K562 (cell line): ENCODE measurements around the gene RNF11. TPM values are rescaled to one million over a fixed set of nuclear protein-coding genes. Genes with fewer than 3 reads are reported as not detected.

Source experiments
- BRF1 ChIP-seq: IDR thresholded peaks from 3 replicates; pipeline ENCODE4 v1.6.1; 2011; ENCODE audit warnings: borderline replicate concordance, mild to moderate bottlenecking; ENCODE audit not compliant: insufficient read length; ENCODE audit errors: extremely low read depth
- CC2D1A ChIP-seq: fragments of 450-650 bp; IDR thresholded peaks from 2 replicates; pipeline ENCODE4 v1.6.1; 2017; ENCODE audit warnings: mild to moderate bottlenecking
- CHCHD3 ChIP-seq: fragments of 250-450 bp; sonication (Bioruptor Pico); IDR thresholded peaks from 2 replicates; pipeline ENCODE4 v2.1.2; 2022; ENCODE audit warnings: mild to moderate bottlenecking
- CTBP1 ChIP-seq: fragments of 450-650 bp; IDR thresholded peaks from 2 replicates; pipeline ENCODE4 v1.6.1; 2016; ENCODE audit warnings: borderline replicate concordance
- EP400 ChIP-seq: fragments of 450-650 bp; IDR thresholded peaks from 2 replicates; pipeline ENCODE4 v1.6.1; 2017; ENCODE audit warnings: antibody characterized with exemption, mild to moderate bottlenecking, moderate library complexity
- HOXB6 ChIP-seq: fragments of 250-450 bp; sonication (Bioruptor Pico); IDR thresholded peaks from 2 replicates; pipeline ENCODE4 v1.5.1; 2022; ENCODE audit warnings: mild to moderate bottlenecking, borderline replicate concordance
- KLF16 ChIP-seq: IDR thresholded peaks from 2 replicates; pipeline ENCODE4 v1.6.1; 2016; ENCODE audit warnings: antibody characterized with exemption
- MAZ ChIP-seq, 2 experiments: fragments of 450-650 bp in 1 of 2; sonication (generic) in 1 of 2; formaldehyde crosslinking; IDR thresholded peaks in 1 of 2; conservative IDR thresholded peaks in 1 of 2; 2 replicates each; pipeline versions ENCODE4 v1.4.0 to v1.5.0; 2020; ENCODE audit warnings: mild to moderate bottlenecking in 1 of 2, missing genetic modification reagents in 1 of 2
- MTA1 ChIP-seq: fragments of 450-650 bp; IDR thresholded peaks from 2 replicates; pipeline ENCODE4 v1.6.1; 2017; ENCODE audit warnings: borderline replicate concordance
- NR2C2 ChIP-seq, 2 experiments: fragments of 200-800 bp in 1 of 2; sonication (Bioruptor generic) in 1 of 2; sonication (generic) in 1 of 2; formaldehyde crosslinking in 1 of 2; IDR thresholded peaks; 2 replicates each; pipeline versions ENCODE4 v1.6.1 to v1.8.0; 2016 to 2022; ENCODE audit warnings: mild to moderate bottlenecking in 1 of 2, missing compliant biosample characterization in 1 of 2, missing genetic modification characterization in 1 of 2, missing genetic modification reagents in 1 of 2
- SMAD3 ChIP-seq: fragments of 450-650 bp; formaldehyde crosslinking; conservative IDR thresholded peaks from 2 replicates; pipeline ENCODE4 v1.4.0; 2020; ENCODE audit warnings: mild to moderate bottlenecking
- TCF3 ChIP-seq: sonication (generic); formaldehyde crosslinking; IDR thresholded peaks from 2 replicates; pipeline ENCODE4 v1.4.0; 2020; ENCODE audit warnings: mild to moderate bottlenecking, missing genetic modification reagents
- ZKSCAN3 ChIP-seq: fragments of 250-450 bp; sonication (Bioruptor Pico); IDR thresholded peaks from 2 replicates; pipeline ENCODE4 v1.4.0; 2020
- ZNF124 ChIP-seq: sonication (generic); formaldehyde crosslinking; IDR thresholded peaks from 2 replicates; pipeline ENCODE4 v1.8.1; 2022; ENCODE audit warnings: missing genetic modification reagents
- ZNF133 ChIP-seq: fragments of 250-450 bp; sonication (Bioruptor Pico); IDR thresholded peaks from 2 replicates; pipeline ENCODE4 v1.4.0; 2020; ENCODE audit warnings: mild to moderate bottlenecking
- ZNF280B ChIP-seq: fragments of 250-450 bp; sonication (Bioruptor Pico); IDR thresholded peaks from 2 replicates; pipeline ENCODE4 v1.5.1; 2021; ENCODE audit warnings: mild to moderate bottlenecking
- ZNF639 ChIP-seq, 2 experiments: fragments of 200-800 bp in 1 of 2; sonication (Bioruptor generic) in 1 of 2; sonication (generic) in 1 of 2; formaldehyde crosslinking in 1 of 2; IDR thresholded peaks in 1 of 2; conservative IDR thresholded peaks in 1 of 2; 2 replicates each; pipeline versions ENCODE4 v1.5.0 to v1.6.1; 2016 to 2020; ENCODE audit warnings: missing compliant biosample characterization in 1 of 2, missing genetic modification characterization in 1 of 2, missing genetic modification reagents in 1 of 2
- ZNF830 ChIP-seq: fragments of 250-450 bp; sonication (Bioruptor Pico); IDR thresholded peaks from 2 replicates; pipeline ENCODE4 v1.5.0; 2021; ENCODE audit warnings: mild to moderate bottlenecking
- polyA plus RNA-seq, 8 experiments: library from polyadenylated mRNA; depleted of rRNA in 4 of 8; stranded (reverse) in 5 of 8; unstranded in 3 of 8; fragments of >200 nt; fragmentation: Nextera tagmentation in 2 of 8; fragmentation: Illumina TruSeq in 1 of 8; extraction: Ambion mirVana in 2 of 8; extraction: Trizol in 1 of 8; gene quantifications; 2 replicates each; pipeline versions ENCODE4 v1.2.1 to v1.2.3, GENCODE V29; 2011 to 2014; ENCODE audit warnings: inconsistent platforms in 1 of 8, missing spikeins in 1 of 8
- total RNA-seq, 7 experiments: library from RNA; depleted of rRNA in 6 of 7; stranded (reverse); fragments of >200 nt in 6 of 7; fragmentation: Illumina TruSeq in 2 of 7; extraction: Trizol in 2 of 7; gene quantifications; 2 replicates each; pipeline versions ENCODE4 v1.2.1 to v1.2.3, GENCODE V29; 2011 to 2021; ENCODE audit warnings: low replicate concordance in 1 of 7
- TF ChIP-seq, protein P1 (sequence below): fragments of 450-650 bp; IDR thresholded peaks from 2 replicates; pipeline ENCODE4 v1.6.1; 2016; ENCODE audit warnings: missing biosample characterization, missing genetic modification characterization
- TF ChIP-seq, protein P2 (sequence below): fragments of 250-450 bp; sonication (Bioruptor Pico); IDR thresholded peaks from 2 replicates; pipeline ENCODE4 v1.4.0; 2020
- TF ChIP-seq, protein P3 (sequence below): fragments of 250-450 bp; sonication (Bioruptor Pico); IDR thresholded peaks from 2 replicates; pipeline ENCODE4 v1.4.0; 2020; ENCODE audit warnings: mild to moderate bottlenecking

RNF11 gene
- total and polyA plus RNA-seq, 9 of the 15 experiments (the other 6 are each of a cell fraction or from before 2014, with no cell fraction given), result 5.7 to 34.3 (median 23.1) TPM

- TF ChIP-seq MAZ (CRISPR knock-in tag; conservative IDR thresholded peaks at IDR 0.05 in 1 of 2, IDR thresholded peaks at IDR 0.05 in 1 of 2), result no peak; a peak in 3 of 4 replicates
- TF ChIP-seq, protein P1, sequence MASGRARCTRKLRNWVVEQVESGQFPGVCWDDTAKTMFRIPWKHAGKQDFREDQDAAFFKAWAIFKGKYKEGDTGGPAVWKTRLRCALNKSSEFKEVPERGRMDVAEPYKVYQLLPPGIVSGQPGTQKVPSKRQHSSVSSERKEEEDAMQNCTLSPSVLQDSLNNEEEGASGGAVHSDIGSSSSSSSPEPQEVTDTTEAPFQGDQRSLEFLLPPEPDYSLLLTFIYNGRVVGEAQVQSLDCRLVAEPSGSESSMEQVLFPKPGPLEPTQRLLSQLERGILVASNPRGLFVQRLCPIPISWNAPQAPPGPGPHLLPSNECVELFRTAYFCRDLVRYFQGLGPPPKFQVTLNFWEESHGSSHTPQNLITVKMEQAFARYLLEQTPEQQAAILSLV (tag), result no peak
- no peak; a peak in 1 of 4 replicates for TF ChIP-seq ZNF639 (CRISPR knock-in tag; conservative IDR thresholded peaks at IDR 0.05 in 1 of 2, IDR thresholded peaks at IDR 0.05 in 1 of 2)
- TF ChIP-seq TCF3 (CRISPR knock-in tag), result no peak
- TF ChIP-seq SMAD3 (CRISPR knock-in tag), result no peak
- TF ChIP-seq CC2D1A, result no peak
- TF ChIP-seq, protein P2, sequence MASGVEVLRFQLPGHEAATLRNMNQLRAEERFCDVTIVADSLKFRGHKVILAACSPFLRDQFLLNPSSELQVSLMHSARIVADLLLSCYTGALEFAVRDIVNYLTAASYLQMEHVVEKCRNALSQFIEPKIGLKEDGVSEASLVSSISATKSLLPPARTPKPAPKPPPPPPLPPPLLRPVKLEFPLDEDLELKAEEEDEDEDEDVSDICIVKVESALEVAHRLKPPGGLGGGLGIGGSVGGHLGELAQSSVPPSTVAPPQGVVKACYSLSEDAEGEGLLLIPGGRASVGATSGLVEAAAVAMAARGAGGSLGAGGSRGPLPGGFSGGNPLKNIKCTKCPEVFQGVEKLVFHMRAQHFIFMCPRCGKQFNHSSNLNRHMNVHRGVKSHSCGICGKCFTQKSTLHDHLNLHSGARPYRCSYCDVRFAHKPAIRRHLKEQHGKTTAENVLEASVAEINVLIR (CRISPR knock-in tag), result no peak
- no peak for TF ChIP-seq ZNF280B (CRISPR knock-in tag)
- TF ChIP-seq CHCHD3 (CRISPR knock-in tag), result no peak
- TF ChIP-seq KLF16, result no peak
- TF ChIP-seq CTBP1, result 0 out of 2 replicates have a peak, but pooled peaks have one; percentile 51
- TF ChIP-seq ZKSCAN3 (CRISPR knock-in tag), result no peak
- TF ChIP-seq BRF1, result no peak
- TF ChIP-seq EP400, result 0 out of 2 replicates have a peak, but pooled peaks have one; percentile 3
- no peak for TF ChIP-seq HOXB6
- TF ChIP-seq ZNF830 (CRISPR knock-in tag), result no peak
- TF ChIP-seq ZNF133 (CRISPR knock-in tag), result no peak
- TF ChIP-seq, protein P3, sequence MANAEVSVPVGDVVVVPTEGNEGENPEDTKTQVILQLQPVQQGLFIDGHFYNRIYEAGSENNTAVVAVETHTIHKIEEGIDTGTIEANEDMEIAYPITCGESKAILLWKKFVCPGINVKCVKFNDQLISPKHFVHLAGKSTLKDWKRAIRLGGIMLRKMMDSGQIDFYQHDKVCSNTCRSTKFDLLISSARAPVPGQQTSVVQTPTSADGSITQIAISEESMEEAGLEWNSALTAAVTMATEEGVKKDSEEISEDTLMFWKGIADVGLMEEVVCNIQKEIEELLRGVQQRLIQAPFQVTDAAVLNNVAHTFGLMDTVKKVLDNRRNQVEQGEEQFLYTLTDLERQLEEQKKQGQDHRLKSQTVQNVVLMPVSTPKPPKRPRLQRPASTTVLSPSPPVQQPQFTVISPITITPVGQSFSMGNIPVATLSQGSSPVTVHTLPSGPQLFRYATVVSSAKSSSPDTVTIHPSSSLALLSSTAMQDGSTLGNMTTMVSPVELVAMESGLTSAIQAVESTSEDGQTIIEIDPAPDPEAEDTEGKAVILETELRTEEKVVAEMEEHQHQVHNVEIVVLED (CRISPR knock-in tag), result no peak; the same call in 1 of the 2 replicates
- 0 out of 2 replicates have a peak, but pooled peaks have one; percentile 21 for TF ChIP-seq NR2C2 (CRISPR knock-in tag; IDR thresholded peaks at IDR 0.05)
- TF ChIP-seq NR2C2 (tag; IDR thresholded peaks at IDR 0.05), result 0 out of 2 replicates have a peak, but pooled peaks have one; percentile 33
- TF ChIP-seq MTA1, result no peak
- TF ChIP-seq ZNF124, result no peak
These were observed 668 bp downstream of the RNF11 start (continued) for GRCh38 chr1:51236531-51237350.
